GM12891 (cell line): ENCODE measurements around the gene KCNH1.

ENCODE experiments used
- DNase-seq: peaks from one replicate; pipeline ENCODE4 v3.0.0; 2011; ENCODE audit warnings: low spot score; ENCODE audit not compliant: insufficient read length
- FAIRE-seq: peaks from 2 replicates; lab custom pipeline; 2011; peaks lifted over from hg19 to GRCh38; lab: Jason Lieb, UNC
- PAX5 ChIP-seq: IDR thresholded peaks from 2 replicates; pipeline ENCODE4 v1.6.1; 2011; ENCODE audit warnings: low read length, moderate library complexity, mild to moderate bottlenecking; ENCODE audit not compliant: insufficient read depth, severe bottlenecking
- POLR2A ChIP-seq: IDR thresholded peaks from 2 replicates; pipeline ENCODE4 v1.6.1; 2011; ENCODE audit warnings: low read depth, low read length, control low read depth
- POLR2AphosphoS5 ChIP-seq: IDR thresholded peaks from 2 replicates; pipeline ENCODE4 v1.6.1; 2011; ENCODE audit warnings: low read depth, low read length, control low read depth
- POU2F2 ChIP-seq: IDR thresholded peaks from 2 replicates; pipeline ENCODE4 v1.6.1; 2011; ENCODE audit warnings: low read depth, mild to moderate bottlenecking, control low read depth, low read length, moderate library complexity
- SPI1 ChIP-seq: IDR thresholded peaks from 2 replicates; pipeline ENCODE4 v1.6.1; 2011; ENCODE audit warnings: low read depth, low read length, control low read depth
- TAF1 ChIP-seq: IDR thresholded peaks from 2 replicates; pipeline ENCODE4 v1.6.1; 2011; ENCODE audit warnings: low read depth, low read length, control low read depth

Gene KCNH1

DNA sequence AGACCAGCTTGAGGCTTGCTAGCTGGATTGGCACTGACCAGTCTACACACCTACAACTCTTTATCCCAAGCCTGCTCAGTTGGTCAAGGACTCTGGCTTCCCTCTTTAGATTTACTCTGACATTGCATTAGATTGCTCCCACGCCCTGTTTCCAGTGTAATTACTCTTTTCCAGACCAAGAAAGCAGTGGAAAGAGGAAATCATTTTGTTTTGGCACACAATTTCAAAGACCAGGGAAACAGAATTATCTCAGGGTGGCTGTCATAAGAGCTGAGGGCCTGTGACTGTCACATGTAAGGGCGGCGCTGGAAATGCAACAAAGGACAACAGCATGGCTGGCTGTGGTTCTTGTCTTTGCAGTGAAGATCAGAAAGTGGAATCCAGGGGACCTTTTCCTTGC lies 502.5 kb downstream of the KCNH1 start:
- no peak for FAIRE-seq

DNA sequence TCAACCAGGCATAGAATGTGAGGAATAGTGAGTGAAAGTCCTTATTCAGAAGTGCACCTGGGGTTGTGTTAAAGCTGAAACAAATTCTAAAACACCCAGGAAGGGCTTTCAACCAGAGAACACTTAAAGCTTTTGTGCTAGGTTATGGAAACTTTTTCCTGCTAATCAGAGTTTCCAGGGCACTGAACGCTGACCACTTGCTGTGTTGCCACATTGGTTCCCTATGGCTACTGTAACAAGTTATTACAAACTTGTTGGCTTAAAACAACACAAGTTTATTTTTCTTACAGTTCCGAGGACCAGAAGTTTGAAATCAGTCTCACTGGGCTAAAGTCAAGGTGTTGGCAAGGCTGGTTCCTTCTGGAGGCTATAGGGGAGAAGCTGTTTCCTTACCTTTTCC lies 504.7 kb downstream of the KCNH1 start:
- FAIRE-seq (no peak), DNase-seq (no peak)
- TF ChIP-seq POU2F2 (no peak), TAF1 (no peak), PAX5 (no peak), SPI1 (no peak), POLR2AphosphoS5 (no peak), POLR2A (no peak)

More for the DNA sequence above, 502.5 kb downstream of the KCNH1 start:
- TF ChIP-seq PAX5 (no peak), POLR2A (no peak), SPI1 (no peak)
- no peak for DNase-seq

DNA sequence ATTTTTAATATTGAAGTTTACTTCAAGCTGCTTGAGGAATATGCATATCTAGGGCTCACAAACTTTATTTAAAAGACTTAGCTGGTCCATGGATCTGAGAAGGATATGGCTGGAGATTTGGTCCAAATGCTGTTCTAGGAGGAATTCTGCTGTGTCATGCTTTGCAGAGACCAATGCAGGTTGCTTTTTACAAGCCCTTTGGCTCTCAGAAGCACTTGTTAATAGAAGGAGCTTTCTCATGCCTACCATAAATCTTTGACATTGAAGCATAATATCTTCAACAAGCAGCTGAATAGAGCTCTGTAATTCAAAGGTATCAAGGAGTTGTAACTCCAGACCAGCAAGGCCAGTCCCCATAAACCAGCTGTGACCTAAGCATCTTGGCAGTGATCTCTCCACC lies 506.2 kb downstream of the KCNH1 start:
- FAIRE-seq, result no peak
- TF ChIP-seq POLR2AphosphoS5 (no peak), PAX5 (no peak), POU2F2 (no peak), TAF1 (no peak), SPI1 (no peak), POLR2A (no peak)
- DNase-seq, result no peak
